Measurements from ENCODE around the gene MEG3.

MEG3 gene

GRCh38 chr14:100883789-100884101 is 57.8 kb downstream of the MEG3 start:
- no peak for DNase-seq

- DNase-seq = no peak
Observed at GRCh38 chr14:100884456-100884855, 58.5 kb downstream of the MEG3 start.

GRCh38 chr14:100885196-100885595 is 59.3 kb downstream of the MEG3 start:
- no peak for DNase-seq

GRCh38 chr14:100885617-100886016 is 59.7 kb downstream of the MEG3 start:
- DNase-seq = no peak

GRCh38 chr14:100887728-100888335 is 61.9 kb downstream of the MEG3 start:
- no peak for DNase-seq

GRCh38 chr14:100888789-100889315 is 62.9 kb downstream of the MEG3 start:
- DNase-seq = no peak

GRCh38 chr14:100889641-100890040 is 63.7 kb downstream of the MEG3 start:
- no peak for DNase-seq

- no peak for DNase-seq
Observed at GRCh38 chr14:100890061-100890850, 64.3 kb downstream of the MEG3 start.

- no peak for DNase-seq
Observed at GRCh38 chr14:100891051-100891450, 65.1 kb downstream of the MEG3 start.

GRCh38 chr14:100891501-100892445 is 65.9 kb downstream of the MEG3 start:
- DNase-seq = no peak

- DNase-seq = no peak
Observed at GRCh38 chr14:100892496-100893227, 66.7 kb downstream of the MEG3 start.

- no peak for DNase-seq
Observed at GRCh38 chr14:100893228-100893601, 67.3 kb downstream of the MEG3 start.

- DNase-seq = no peak
Observed at GRCh38 chr14:100893760-100894159, 67.8 kb downstream of the MEG3 start.

- no peak for DNase-seq
Observed at GRCh38 chr14:100894416-100894815, 68.5 kb downstream of the MEG3 start.

- DNase-seq = no peak
Observed at GRCh38 chr14:100895411-100895810, 69.5 kb downstream of the MEG3 start.

GRCh38 chr14:100896369-100897060 is 70.6 kb downstream of the MEG3 start:
- DNase-seq = no peak

GRCh38 chr14:100898465-100898864 is 72.5 kb downstream of the MEG3 start:
- no peak for DNase-seq

- DNase-seq = no peak
Observed at GRCh38 chr14:100898935-100899883, 73.3 kb downstream of the MEG3 start.

- DNase-seq = no peak
Observed at GRCh38 chr14:100899884-100900771, 74.2 kb downstream of the MEG3 start.
